ENCODE data around the gene ADCY10. TPM values are rescaled to one million over a fixed set of nuclear protein-coding genes. Genes with fewer than 3 reads are reported as not detected.

The ADCY10 gene
- total and polyA plus RNA-seq, 2 of the 4 experiments (the other 2 are of a cell fraction), result under 0.01 to 0.03 TPM

DNA sequence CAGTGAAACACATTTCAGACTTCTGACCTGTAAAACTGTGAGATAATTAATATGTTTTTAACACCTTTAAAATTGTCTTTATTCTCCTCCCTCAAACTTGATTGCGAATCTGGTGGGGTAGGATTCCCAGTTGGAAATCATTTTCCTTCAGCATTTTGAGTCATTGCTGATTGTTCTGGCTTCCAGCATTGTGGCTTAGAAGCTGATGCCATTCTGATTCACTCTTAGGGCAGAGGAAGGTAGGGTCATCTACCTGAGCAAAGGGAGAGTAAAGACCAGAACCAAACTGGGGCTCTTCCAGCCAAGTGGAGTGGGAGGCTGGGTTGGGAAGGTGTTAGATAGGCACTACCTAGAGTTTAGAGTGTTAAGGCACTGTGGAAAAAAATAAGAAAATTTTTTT lies 131.0 kb downstream of the ADCY10 start:
- no peak overlapping the region for H4K5ac ChIP-seq (ENCODE audit: low read depth, low read length)
- dilution Hi-C loops (cut with HindIII; ENCODE audit: low sequenced_read_pairs, unreplicated experiment) (no loop called here), in situ Hi-C loops (cut with MboI; ENCODE audit: low sequenced_read_pairs) (no loop called here), intact Hi-C loops (cut with micrococcal nuclease) (no loop called here)
- ATAC-seq (ENCODE audit: low read depth) (no peak), DNase-seq (no peak)
- H2AK9ac ChIP-seq (replicated peaks; ENCODE audit: low read depth, low read length, poor library complexity), result no peak overlapping the region
- H2AK5ac ChIP-seq (ENCODE audit: low read depth, low read length), result no peak overlapping the region
- no peak overlapping the region for H3K23ac ChIP-seq (ENCODE audit: low read depth, low read length)
- H4K20me1 ChIP-seq (ENCODE audit: insufficient read depth, low read length), result peaks cover 4% of the 10 kb centered on the region; the same call in 1 of the 2 replicates
- no peak overlapping the region for H4K91ac ChIP-seq (ENCODE audit: insufficient read depth, low read depth, low read length)
- H4K8ac ChIP-seq (ENCODE audit: low read depth in 2 of 2, low read length in 2 of 2), result no peak overlapping the region
- no peak overlapping the region for H2BK20ac ChIP-seq (ENCODE audit: low read depth, low read length)
- no peak overlapping the region for H3K4me3 ChIP-seq (ENCODE audit: insufficient read depth, low read depth, low read length)
- no peak overlapping the region for H2BK15ac ChIP-seq (ENCODE audit: low read depth, low read length)
- no peak overlapping the region for H3K18ac ChIP-seq (ENCODE audit: low read depth, low read length)
- H2AFZ ChIP-seq (replicated peaks; ENCODE audit: low read length, poor library complexity), result no peak overlapping the region
- WGBS, 2 experiments (ENCODE audit: extremely low coverage in 2 of 2, insufficient read length in 1 of 2), result no CpG with 5 or more reads among the region's 1 CpG
- H3K4me2 ChIP-seq (ENCODE audit: low read depth, low read length), result no peak overlapping the region
- no peaks in the 10 kb centered on the region for H3K27me3 ChIP-seq (ENCODE audit: control insufficient read depth, insufficient read depth, low read length)
- H3K9me1 ChIP-seq (ENCODE audit: insufficient read depth, low read length), result peaks cover 5% of the 10 kb centered on the region
- BruUV-seq (replicated peaks), result no TSS peak
- no peak overlapping the region for H3K27ac ChIP-seq (ENCODE audit: insufficient read depth, low read length)
- POLR2A ChIA-PET (ENCODE audit: unreplicated experiment), result no interaction called here
- H3K4ac ChIP-seq (ENCODE audit: low read depth, low read length), result no peak overlapping the region
- no peak overlapping the region for H3K9ac ChIP-seq (ENCODE audit: low read depth, low read length)
- no peaks in the 10 kb centered on the region; the same call in 1 of the 2 replicates for H3K4me1 ChIP-seq (ENCODE audit: control insufficient read depth, insufficient read depth, low read length)
- H3K36me3 ChIP-seq (ENCODE audit: control insufficient read depth, insufficient read depth, low read length), result peaks cover 11% of the 10 kb centered on the region
- H3K79me1 ChIP-seq (ENCODE audit: low read depth in 1 of 2, low read length in 2 of 2), result peaks cover 20% of the 10 kb centered on the region in 2 experiments
- TF ChIP-seq POLR2A (IDR thresholded peaks at IDR 0.05; ENCODE audit: low read depth, low read length) (no peak), RAD21 (IDR thresholded peaks at IDR 0.05; ENCODE audit: low read length) (no peak), RFX5 (IDR thresholded peaks at IDR 0.05; ENCODE audit: low read depth, low read length) (no peak), CHD1 (IDR thresholded peaks at IDR 0.05; ENCODE audit: low read depth, low read length) (no peak), BHLHE40 (IDR thresholded peaks at IDR 0.05; ENCODE audit: low read depth, low read length) (no peak), RCOR1 (IDR thresholded peaks at IDR 0.05; ENCODE audit: insufficient replicate concordance, low read length) (no peak), SMC3 (IDR thresholded peaks at IDR 0.05; ENCODE audit: low read depth, low read length) (no peak)
- TF ChIP-seq, protein P1, sequence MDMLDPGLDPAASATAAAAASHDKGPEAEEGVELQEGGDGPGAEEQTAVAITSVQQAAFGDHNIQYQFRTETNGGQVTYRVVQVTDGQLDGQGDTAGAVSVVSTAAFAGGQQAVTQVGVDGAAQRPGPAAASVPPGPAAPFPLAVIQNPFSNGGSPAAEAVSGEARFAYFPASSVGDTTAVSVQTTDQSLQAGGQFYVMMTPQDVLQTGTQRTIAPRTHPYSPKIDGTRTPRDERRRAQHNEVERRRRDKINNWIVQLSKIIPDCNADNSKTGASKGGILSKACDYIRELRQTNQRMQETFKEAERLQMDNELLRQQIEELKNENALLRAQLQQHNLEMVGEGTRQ (IDR thresholded peaks at IDR 0.05; ENCODE audit: low read depth, low read length), result no peak
- TF ChIP-seq, protein P2, sequence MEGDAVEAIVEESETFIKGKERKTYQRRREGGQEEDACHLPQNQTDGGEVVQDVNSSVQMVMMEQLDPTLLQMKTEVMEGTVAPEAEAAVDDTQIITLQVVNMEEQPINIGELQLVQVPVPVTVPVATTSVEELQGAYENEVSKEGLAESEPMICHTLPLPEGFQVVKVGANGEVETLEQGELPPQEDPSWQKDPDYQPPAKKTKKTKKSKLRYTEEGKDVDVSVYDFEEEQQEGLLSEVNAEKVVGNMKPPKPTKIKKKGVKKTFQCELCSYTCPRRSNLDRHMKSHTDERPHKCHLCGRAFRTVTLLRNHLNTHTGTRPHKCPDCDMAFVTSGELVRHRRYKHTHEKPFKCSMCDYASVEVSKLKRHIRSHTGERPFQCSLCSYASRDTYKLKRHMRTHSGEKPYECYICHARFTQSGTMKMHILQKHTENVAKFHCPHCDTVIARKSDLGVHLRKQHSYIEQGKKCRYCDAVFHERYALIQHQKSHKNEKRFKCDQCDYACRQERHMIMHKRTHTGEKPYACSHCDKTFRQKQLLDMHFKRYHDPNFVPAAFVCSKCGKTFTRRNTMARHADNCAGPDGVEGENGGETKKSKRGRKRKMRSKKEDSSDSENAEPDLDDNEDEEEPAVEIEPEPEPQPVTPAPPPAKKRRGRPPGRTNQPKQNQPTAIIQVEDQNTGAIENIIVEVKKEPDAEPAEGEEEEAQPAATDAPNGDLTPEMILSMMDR (conservative IDR thresholded peaks at IDR 0.05; ENCODE audit: low read depth, low read length), result no peak
- H3K56ac ChIP-seq (ENCODE audit: extremely low read depth, insufficient read depth, low read length), result no peak overlapping the region
- H3K9me3 ChIP-seq (ENCODE audit: control insufficient read depth, insufficient read depth, low read length), result no peaks in the 10 kb centered on the region
- CTCF ChIA-PET, result no interaction called here
- H2BK5ac ChIP-seq (ENCODE audit: low read depth, low read length, poor library complexity, severe bottlenecking), result no peak overlapping the region
- H2BK120ac ChIP-seq (ENCODE audit: low read depth, low read length), result no peak overlapping the region
- H3K14ac ChIP-seq (replicated peaks; ENCODE audit: low read depth, low read length), result no peak overlapping the region

All from IMR-90 (cell line).